GM10248 (cell line): ENCODE results near the gene TET3.
A peak's percentile ranks its signal among the peaks of the same experiment; 100 is the strongest.

Experiments used
- CTCF ChIA-PET: fragments of 300-600 bp; sonication (Branson Sonifier 250); formaldehyde crosslinking; extraction: SDS; loops from one replicate; lab custom pipeline; 2021; ENCODE audit warnings: antibody characterized with exemption; lab: Yijun Ruan, JAX
- POLR2A ChIA-PET: fragments of 350-650 bp; sonication (Branson Sonifier 250); formaldehyde crosslinking; extraction: SDS; loops from one replicate; lab custom pipeline; 2020; ENCODE audit warnings: antibody characterized with exemption; lab: Yijun Ruan, JAX
- DNase-seq: peaks from one replicate; pipeline ENCODE4 v3.0.0; 2012; ENCODE audit errors: extremely low spot score
- CTCF ChIP-seq: IDR thresholded peaks from 2 replicates; pipeline ENCODE4 v1.5.1; 2012; ENCODE audit warnings: mild to moderate bottlenecking, low read depth; ENCODE audit errors: extremely low read depth, missing control alignments, control extremely low read depth

The TET3 gene

DNA sequence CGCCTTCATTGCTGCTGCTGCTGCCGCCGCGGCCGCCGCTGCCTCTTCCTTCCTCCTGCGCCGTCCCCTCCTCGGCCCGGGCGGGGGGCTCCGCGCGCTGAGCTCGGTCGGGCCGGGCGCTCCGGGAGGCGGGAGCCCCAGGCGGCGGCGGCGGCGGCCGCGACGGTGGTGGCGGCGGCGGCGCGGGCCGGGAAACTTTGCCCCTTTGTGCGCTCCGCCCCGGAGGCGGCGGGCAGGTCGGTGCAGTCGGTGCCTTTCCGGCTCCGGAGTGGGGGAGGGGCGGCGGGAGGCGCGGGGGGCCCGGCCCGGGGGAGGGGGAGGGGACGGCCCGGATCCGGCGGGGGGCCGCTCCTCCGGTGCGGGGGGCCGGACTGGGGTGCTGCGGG is 205 bp downstream of the TET3 start:
- POLR2A ChIA-PET, result interaction anchor here (1.4 kb wide), 1 partner anchor 9 kb away, joined by 4 read pairs; no protein-coding TSS in a partner anchor
- CTCF ChIA-PET, result no interaction called here
- DNase-seq, result peak; percentile 61
- no peak for TF ChIP-seq CTCF

GRCh38 chr2:73985308-73986084 is 786 bp downstream of the TET3 start:
- peak; percentile 76 for DNase-seq

DNA sequence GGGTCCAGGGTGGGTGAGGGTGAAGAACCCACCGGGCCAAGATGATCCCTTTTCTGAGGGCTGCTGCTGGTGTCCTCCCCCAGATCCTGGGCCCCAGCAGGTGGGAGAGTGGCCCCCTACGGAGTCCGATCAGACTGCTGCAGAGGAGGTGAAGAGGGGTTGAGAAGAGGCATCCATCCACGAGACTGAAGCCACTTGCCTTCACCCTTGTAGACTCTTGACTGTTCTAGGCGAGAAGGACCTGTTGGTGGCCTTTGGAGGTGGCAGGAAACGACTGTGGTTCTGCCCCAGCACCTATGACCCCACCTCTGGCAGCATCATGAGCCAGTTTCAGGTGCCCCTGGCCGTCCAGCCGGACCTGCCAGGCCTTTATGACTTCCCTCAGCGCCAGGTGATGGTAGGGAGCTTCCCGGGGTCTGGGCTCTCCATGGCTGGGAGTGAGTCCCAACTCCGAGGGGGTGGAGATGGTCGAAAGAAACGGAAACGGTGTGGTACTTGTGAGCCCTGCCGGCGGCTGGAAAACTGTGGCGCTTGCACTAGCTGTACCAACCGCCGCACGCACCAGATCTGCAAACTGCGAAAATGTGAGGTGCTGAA is 1.5 kb downstream of the TET3 start:
- no peak for TF ChIP-seq CTCF
- ChIA-PET POLR2A (interaction anchor here (0.6 to 1.4 kb wide), 2 partner anchors 8 to 14 kb away, joined by 3 to 4 read pairs; no protein-coding TSS in a partner anchor), CTCF (interaction anchor here (1.2 to 2.8 kb wide), 7 partner anchors 10 to 162 kb away, joined by 3 to 8 read pairs (median 4); no protein-coding TSS in a partner anchor)
- no peak for DNase-seq

More at GRCh38 chr2:73985308-73986084, 786 bp downstream of the TET3 start:
- ChIA-PET CTCF (interaction anchor here (1.3 to 1.4 kb wide), 2 partner anchors 10 to 55 kb away, joined by 3 read pairs; no protein-coding TSS in a partner anchor), POLR2A (interaction anchor here (0.6 to 1.4 kb wide), 2 partner anchors 8 to 13 kb away, joined by 3 to 4 read pairs; no protein-coding TSS in a partner anchor)
- no peak for TF ChIP-seq CTCF

DNA sequence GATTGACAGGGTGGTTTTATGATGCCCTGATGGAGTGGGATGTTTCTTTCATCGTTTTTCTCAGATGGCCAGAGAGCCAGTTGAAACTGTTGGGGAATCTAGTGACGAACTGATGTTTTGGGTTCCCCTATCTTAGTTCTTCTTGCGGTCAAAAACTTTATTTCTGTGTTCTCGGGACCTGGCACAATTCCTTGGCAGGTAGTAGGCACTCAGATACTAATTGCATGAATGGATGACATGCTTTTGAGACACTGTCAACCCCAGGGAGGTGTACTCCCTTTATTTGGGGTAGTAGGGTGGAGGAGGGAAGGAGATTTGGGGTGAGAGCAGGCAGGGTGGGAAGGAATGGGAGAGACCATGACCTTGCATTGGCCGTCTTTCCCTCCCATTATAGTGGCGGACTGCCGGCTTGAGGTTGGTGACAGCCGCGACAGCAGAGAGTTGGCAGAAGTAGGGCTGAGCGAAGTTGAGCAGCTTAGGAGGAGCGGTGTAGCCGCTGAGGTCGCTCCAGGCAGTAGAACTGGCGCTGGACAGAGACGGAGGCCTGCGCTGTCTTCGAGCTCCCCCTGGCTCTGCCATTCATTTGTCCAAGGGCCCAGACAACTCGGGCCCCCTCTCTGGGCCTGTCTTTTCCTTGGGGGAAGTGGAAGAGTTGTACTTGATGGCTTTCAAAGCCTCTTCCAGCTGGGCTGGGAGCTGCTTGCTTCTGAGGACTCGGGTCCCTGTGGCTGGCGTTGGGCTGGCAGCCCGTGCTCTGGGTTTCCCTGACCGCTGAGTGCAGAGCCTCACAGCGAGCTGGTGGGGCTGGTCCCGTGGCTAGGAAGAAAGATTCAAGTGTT is 2.6 kb downstream of the TET3 start:
- ChIA-PET POLR2A (interaction anchor here (0.5 to 0.6 kb wide), 3 partner anchors 14 to 163 kb away, joined by 3 to 9 read pairs (median 3); no protein-coding TSS in a partner anchor), CTCF (interaction anchor here (0.7 to 2.8 kb wide), 30 partner anchors 8 to 348 kb away, joined by 3 to 10 read pairs (median 4); no protein-coding TSS in a partner anchor)
- peak; percentile 52 for DNase-seq
- TF ChIP-seq CTCF, result peak; percentile 32

- no peak for TF ChIP-seq CTCF
- ChIA-PET CTCF (interaction anchor here (0.7 to 2.8 kb wide), 28 partner anchors 9 to 347 kb away, joined by 3 to 10 read pairs (median 4); no protein-coding TSS in a partner anchor), POLR2A (interaction anchor here (0.5 to 0.9 kb wide), 4 partner anchors 17 to 162 kb away, joined by 3 to 9 read pairs (median 4); no protein-coding TSS in a partner anchor)
- no peak for DNase-seq
These were observed 3.4 kb downstream of the TET3 start for GRCh38 chr2:73987948-73988700.
